Stimulated activated CD4-positive, alpha-beta T cell treated with anti-CD3 and anti-CD28 coated beads, TNF-alpha, amount 100 ng/mL, for 24 hours (primary cell): ENCODE measurements around the gene POLE.
A peak's percentile ranks its signal among the peaks of the same experiment; 100 is the strongest.
"Not testable (repeated sequence)": the region's sequence is repeated elsewhere in the genome, so short reads cannot be mapped to it uniquely, and the experiment has no call there.

Experiments
- DNase-seq, 3 experiments: peaks; one replicate each; pipeline ENCODE4 v3.0.0-alpha.2; 2020; ENCODE audit warnings: low read depth in 3 of 3

Gene POLE

GRCh38 chr12:132615579-132616038, 71.5 kb downstream of the POLE start:
- no peak for DNase-seq

GRCh38 chr12:132614861-132615578, 72.1 kb downstream of the POLE start:
- peak; percentile 65 to 79 (median 68) for DNase-seq

GRCh38 chr12:132614029-132614428, 73.1 kb downstream of the POLE start:
- DNase-seq = no peak

- no peak for DNase-seq
These were observed 75.5 kb downstream of the POLE start for GRCh38 chr12:132611620-132612019.

- no peak for DNase-seq
These were observed 76.1 kb downstream of the POLE start for GRCh38 chr12:132610866-132611602.

- DNase-seq = no peak
These were observed 76.9 kb downstream of the POLE start, which contains the start of gene LRCOL1 for GRCh38 chr12:132610051-132610759. TSS of gene LRCOL1 (minus strand) at chr12:132610582. CDS start at chr12:132606251, 4,331 bp downstream.

- DNase-seq = no peak
These were observed 78.6 kb downstream of the POLE start for GRCh38 chr12:132608231-132609171.

GRCh38 chr12:132606927-132607326, 80.2 kb downstream of the POLE start:
- no peak for DNase-seq

- DNase-seq = no peak
These were observed 80.7 kb downstream of the POLE start for GRCh38 chr12:132606466-132606865.

GRCh38 chr12:132605892-132606291, 81.2 kb downstream of the POLE start:
- no peak for DNase-seq

- DNase-seq = no peak
These were observed 82.3 kb downstream of the POLE start for GRCh38 chr12:132604668-132605441.

- no peak for DNase-seq
These were observed 83.0 kb downstream of the POLE start for GRCh38 chr12:132604151-132604618.

- no peak for DNase-seq
These were observed 83.6 kb downstream of the POLE start for GRCh38 chr12:132603240-132604150.

- DNase-seq = no peak
These were observed 84.4 kb downstream of the POLE start for GRCh38 chr12:132602572-132603239.

- DNase-seq = no peak
These were observed 85.8 kb downstream of the POLE start for GRCh38 chr12:132601171-132601883.

GRCh38 chr12:132600048-132601032, 86.8 kb downstream of the POLE start:
- no peak for DNase-seq

- not testable (repeated sequence) for DNase-seq
These were observed 87.6 kb downstream of the POLE start for GRCh38 chr12:132599502-132599901.
